ENCODE data around the gene MIDN.

Gene MIDN

DNA sequence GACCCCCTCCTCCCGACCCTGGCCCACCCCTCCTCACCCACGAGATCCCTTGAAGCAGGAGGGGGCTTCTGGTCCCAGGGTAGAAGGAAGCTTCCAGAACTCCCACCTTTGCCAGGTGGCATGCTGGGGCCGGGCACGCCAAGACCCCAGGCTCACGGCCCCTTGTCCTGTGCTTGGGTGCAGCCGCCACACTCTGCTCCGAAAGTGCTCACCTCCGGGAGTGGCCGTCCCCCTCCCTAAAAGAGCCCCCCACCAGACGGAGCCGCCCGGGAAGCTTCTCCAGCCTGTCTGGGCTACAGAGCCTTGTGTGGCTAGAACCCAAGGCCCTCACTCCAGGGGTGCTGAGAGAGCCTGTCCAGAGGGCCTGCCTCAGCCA, 35.5 kb downstream of the MIDN start:
- DNase-seq = no peak

- no peak for DNase-seq
Measured at GRCh38 chr19:1284293-1284978, 36.1 kb downstream of the MIDN start.

DNA sequence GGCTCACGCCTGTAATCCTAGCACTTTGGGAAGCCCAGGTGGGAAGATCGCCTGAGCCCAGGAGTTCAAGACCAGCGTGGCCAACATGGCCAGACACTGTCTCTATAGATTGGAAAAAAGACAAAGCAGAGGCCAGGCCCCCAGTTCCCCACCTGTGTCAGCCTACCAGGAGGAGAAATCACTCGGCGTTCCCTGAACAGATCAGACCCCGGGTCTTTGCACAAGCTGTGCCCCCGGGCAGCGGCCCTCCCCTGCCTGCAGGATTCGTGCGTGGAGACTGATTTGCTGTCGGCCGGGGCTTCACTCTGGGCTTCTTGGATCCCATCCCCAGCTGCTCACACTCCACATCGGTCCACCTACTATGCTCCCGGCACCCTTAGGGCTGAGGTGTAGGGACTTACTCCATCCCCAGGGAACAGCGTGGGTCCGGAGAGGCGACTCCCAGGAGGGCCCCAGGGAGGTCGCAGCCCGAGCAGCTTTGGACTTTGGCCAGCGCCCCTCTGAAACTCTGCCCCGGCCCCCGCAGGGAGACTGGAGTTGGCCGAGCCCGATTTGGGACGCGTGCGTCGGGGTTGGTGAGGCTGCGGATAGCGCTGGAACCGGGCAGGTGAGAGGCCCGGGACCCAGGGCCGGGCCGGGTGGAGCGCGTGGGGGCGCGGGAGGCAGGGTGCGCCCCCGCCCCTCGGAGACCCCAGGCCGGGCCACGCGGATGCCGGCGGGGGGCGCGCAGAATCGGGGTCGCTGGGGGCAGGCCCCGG, 36.8 kb downstream of the MIDN start:
- no peak for DNase-seq

GRCh38 chr19:1285737-1286360, 37.5 kb downstream of the MIDN start, which contains the start of gene EFNA2:
Gene EFNA2 (plus strand): TSS chr19:1285873. CDS start chr19:1286169, 296 bp downstream.
- no peak for DNase-seq

- DNase-seq = no peak
Measured at GRCh38 chr19:1286487-1287353, 38.3 kb downstream of the MIDN start.

- no peak for DNase-seq
Measured at GRCh38 chr19:1287354-1288225, 39.2 kb downstream of the MIDN start.

- DNase-seq = no peak
Measured at GRCh38 chr19:1288226-1288612, 39.8 kb downstream of the MIDN start.

DNA sequence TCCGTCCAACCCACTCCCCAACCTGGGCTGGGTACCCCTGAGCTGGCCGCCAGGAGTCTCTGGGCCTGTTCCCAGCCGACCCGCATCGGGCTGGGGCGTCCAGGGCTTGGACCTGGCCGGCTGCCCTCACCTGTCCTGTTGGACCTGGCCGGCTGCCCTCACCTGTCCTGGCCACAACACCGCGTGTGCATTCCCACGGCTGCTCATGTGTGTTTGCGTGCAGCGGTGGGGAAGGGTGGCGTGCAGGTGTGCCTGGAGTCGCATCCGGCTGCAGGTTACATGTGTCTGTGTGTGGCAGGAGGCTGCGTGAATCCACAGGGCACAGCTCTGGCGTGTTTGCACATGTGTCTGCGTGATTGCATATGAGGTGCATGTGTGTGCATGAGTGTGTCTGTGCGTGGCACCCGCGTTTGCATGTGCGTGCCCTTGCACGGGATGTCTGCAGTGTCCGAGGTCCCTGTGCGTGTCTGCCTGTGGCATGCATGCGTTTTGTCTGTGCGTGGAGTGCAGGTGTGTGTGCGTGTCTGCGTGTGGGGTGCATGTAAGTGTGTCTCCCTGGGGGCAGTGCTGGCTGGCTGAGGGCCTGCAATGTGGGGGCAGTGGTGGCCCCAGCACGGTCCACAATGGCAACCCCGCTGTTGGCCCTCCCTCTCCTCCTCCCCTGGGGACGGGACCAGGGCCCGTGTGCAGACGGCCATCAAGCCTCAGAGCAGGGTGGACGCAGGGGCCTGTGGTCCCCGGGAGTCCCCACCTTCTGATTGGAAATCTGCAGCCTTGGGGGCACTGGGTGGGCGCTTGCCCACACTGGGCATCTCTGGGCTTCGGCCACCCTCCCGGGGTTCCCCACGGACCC, 40.7 kb downstream of the MIDN start:
- DNase-seq = no peak

GRCh38 chr19:1289686-1290025, 41.3 kb downstream of the MIDN start:
- no peak for DNase-seq

GRCh38 chr19:1290196-1290702, 41.9 kb downstream of the MIDN start:
- DNase-seq = no peak

DNA sequence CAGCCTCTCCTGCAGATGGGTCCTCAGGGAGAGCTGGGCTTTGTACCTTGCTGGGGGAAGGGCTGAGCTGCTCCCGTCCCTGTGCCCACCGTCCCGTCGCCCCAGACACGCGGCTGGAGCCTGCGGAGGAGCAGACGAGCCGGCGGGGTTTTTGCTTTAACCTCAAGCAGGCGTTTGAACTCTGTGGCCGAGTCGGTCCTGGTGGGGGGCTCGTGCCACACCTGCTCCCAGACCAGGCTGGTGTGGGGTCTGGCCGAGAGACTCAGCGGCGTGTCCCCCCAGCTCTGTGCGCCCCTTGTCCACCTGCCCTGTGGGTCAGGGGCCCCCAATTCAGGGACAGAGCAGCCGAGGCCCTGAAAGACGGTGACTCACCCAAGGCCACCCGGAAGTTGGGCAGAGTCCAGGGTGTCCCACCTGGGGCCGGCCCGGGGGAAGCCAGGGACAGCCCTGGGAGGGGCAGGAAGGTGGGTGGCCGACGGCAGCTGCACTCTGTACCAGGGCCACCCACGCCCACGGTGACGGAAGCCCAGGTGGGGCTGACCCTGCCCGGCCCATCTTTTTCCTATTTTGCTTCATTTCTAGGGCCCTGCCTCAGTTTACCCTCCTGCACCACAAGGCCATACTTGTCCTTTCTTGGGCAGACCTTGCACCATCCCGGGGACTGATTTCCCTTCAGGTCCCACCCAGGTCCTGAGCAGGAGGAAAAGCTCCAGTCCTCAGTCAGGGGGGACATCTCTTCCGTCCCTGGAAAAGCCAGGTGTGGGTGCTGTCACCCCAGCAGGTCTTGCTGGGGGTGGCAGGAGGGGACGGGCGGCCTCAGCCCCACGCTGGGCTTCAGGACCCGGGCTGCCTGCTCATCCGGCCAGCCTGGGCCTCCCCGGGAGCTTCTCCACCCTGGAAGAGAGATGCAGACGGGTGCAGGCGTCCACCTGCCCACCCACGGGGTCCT, 42.6 kb downstream of the MIDN start:
- DNase-seq = no peak

DNA sequence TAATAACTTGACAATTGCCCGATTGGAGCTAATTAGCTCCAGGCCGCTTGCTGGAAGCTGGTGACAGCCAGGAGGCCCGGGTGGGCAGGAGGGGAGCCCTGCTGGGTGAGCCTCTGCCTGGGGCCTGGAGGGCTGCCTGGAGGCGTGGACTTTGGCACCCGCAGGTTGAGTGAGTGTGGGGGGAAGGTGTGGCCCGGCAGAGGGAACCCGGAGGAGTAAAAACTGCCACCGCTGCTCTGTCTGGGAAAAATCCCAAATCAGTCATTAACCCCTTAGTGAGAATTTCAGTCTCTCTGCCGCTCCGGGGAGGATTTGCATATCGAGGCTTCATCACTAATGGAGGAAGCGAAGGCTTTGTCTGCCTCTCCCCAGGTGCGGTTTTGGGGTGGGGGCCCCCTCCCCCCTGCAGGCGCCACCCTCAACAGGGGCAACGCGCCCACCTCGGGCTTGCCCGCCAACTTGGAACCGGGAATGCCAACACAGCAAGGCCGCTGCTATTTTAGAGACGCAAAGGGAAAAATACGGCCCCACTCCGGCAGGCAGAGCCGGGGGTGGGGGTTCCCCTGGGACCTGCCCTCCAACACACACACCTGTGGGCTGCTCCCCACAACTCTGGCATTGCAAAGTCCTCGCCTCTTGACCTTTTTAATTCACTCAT, 43.5 kb downstream of the MIDN start:
- DNase-seq = no peak

DNA sequence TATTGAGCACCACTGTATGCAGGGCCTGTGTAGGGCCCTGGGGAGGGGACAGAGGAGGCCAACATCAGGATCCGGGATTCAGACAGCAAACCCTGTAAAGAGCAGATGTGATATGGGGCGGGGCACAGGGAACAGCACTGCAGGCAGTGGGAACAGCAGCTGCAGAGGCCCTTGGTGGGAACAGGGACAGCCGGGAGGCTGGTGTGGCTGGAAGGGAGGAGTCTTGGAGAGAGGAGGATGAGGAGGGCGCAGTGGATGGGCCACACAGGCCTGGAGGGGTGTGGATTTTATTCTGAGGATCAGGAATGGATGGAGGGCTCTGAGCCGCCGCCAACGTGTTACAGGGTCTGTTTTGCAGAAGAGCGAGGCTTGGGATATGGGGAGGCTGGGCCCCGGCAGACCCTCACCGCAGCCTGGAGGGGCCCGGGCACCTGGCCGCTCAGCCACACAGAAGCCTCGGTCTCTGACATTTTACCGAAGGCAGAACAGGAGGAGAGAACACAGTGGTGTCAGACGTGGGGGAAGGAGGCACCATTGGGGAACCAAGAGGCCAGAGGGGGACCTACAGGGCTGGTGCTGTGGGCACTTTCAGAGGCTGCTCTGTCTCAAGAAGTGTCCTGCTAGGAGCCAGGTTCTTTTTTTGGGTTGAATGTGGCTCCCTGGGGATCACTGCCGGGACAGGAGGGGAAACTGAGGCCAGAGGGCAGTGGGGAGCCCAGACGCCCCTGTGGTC, 44.2 kb downstream of the MIDN start:
- DNase-seq = no peak

- DNase-seq = no peak
Measured at GRCh38 chr19:1293782-1294604, 45.6 kb downstream of the MIDN start.

DNA sequence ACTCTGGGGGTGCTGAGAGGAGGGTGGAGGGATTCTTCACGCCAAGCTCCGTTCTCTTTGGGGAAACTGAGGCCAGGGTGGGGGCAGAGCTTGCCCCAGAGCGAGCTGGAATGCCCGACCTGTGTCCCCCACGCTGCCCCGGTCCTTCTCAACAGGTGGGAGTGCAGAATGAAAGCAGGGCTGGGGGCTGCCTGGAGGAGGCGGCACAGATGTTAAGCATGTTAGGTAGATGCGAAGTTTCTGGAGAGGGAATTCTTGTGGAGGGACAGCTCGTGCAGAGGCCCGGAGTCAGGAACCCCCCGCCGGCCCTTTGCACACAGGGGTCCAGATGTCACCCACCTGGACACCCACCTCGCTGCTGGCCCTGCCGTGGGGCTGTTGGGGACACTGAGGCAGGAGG, 46.3 kb downstream of the MIDN start:
- DNase-seq = no peak

DNA sequence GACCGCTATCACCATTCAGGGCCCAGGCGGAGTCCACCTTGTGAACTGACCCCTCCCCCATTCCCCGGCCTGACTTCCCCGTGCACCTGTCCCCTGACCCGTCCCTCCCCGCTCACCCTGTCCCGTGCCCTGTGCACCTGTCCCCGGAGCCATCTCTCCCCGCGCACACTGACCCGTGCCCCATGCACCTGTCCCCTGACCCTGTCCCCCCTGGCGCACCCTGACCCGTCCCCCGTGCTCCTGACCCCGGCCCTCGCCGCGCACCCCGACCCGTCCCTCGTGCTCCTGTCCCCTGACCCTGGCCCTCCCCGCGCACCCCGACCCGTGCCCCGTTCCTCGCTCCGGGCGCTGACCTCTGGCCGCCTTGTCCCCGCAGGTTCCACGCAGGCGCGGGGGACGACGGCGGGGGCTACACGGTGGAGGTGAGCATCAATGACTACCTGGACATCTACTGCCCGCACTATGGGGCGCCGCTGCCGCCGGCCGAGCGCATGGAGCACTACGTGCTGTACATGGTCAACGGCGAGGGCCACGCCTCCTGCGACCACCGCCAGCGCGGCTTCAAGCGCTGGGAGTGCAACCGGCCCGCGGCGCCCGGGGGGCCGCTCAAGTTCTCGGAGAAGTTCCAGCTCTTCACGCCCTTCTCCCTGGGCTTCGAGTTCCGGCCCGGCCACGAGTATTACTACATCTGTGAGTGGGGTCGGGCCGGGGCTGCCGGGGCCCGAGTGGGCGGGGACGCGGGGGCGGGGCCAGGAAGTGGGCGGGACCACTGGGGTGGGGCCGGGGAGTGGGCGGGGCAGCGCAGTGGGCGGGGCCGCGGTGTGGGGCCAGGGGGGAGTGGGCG, 47.0 kb downstream of the MIDN start:
- no peak for DNase-seq

GRCh38 chr19:1296078-1296477, 47.7 kb downstream of the MIDN start:
- DNase-seq = no peak
